Stimulated activated naive CD8-positive, alpha-beta T cell treated with anti-CD3 and anti-CD28 coated beads, Interleukin-15, Interleukin-2, amounts not matched to agents 100 ng/mL and 50 ng/mL, for 24 hours (primary cell): ENCODE measurements around the gene GDF11.

ENCODE experiments used
- H3K27ac Mint-ChIP-seq: one replicate; pipeline ENCODE4 v1.8.0; 2021; ENCODE audit warnings: mild to moderate bottlenecking, mixed read lengths
- H3K27me3 Mint-ChIP-seq: one replicate; pipeline ENCODE4 v1.8.0; 2021; ENCODE audit warnings: mixed read lengths
- H3K36me3 Mint-ChIP-seq: one replicate; pipeline ENCODE4 v1.8.0; 2021; ENCODE audit warnings: low read depth, mixed read lengths
- H3K4me1 Mint-ChIP-seq: one replicate; pipeline ENCODE4 v1.8.0; 2021; ENCODE audit warnings: low read depth, mixed read lengths
- H3K4me3 Mint-ChIP-seq: one replicate; pipeline ENCODE4 v1.8.0; 2021; ENCODE audit warnings: mild to moderate bottlenecking, mixed read lengths
- H3K9me3 Mint-ChIP-seq: one replicate; pipeline ENCODE4 v1.8.0; 2021; ENCODE audit warnings: mixed read lengths

Gene GDF11

GRCh38 chr12:55715833-55716581, 26.9 kb upstream of the GDF11 start, which contains the start of gene BLOC1S1:
Gene BLOC1S1, plus strand, starts transcription at chr12:55716046. Its CDS starts 6 bp downstream, at chr12:55716052.
- H3K36me3 Mint-ChIP-seq: peaks cover 12% of the 10 kb centered on the region
- no peaks in the 10 kb centered on the region for H3K9me3 Mint-ChIP-seq

GRCh38 chr12:55716582-55716957, 26.4 kb upstream of the GDF11 start:
- H3K36me3 Mint-ChIP-seq: peaks cover 12% of the 10 kb centered on the region
- H3K27ac Mint-ChIP-seq: peak overlapping the region; percentile 94
- H3K9me3 Mint-ChIP-seq: no peaks in the 10 kb centered on the region
- peaks cover 36% of the 10 kb centered on the region for H3K4me1 Mint-ChIP-seq
- H3K4me3 Mint-ChIP-seq: peak overlapping the region; percentile 90
- H3K27me3 Mint-ChIP-seq: no peaks in the 10 kb centered on the region

More at GRCh38 chr12:55715833-55716581, 26.9 kb upstream of the GDF11 start, which contains the start of gene BLOC1S1:
- Mint-ChIP-seq H3K4me1 (peaks cover 36% of the 10 kb centered on the region), H3K27me3 (no peaks in the 10 kb centered on the region), H3K27ac (peak within 1 kb of the TSS; percentile 94), H3K4me3 (peak within 1 kb of the TSS; percentile 90)

- Mint-ChIP-seq H3K4me3 (peak overlapping the region; percentile 90), H3K9me3 (no peaks in the 10 kb centered on the region), H3K4me1 (peaks cover 36% of the 10 kb centered on the region), H3K27me3 (no peaks in the 10 kb centered on the region), H3K27ac (peak overlapping the region; percentile 94), H3K36me3 (peaks cover 12% of the 10 kb centered on the region)
These were observed 25.6 kb upstream of the GDF11 start for GRCh38 chr12:55717011-55718007.

- Mint-ChIP-seq H3K4me1 (peaks cover 36% of the 10 kb centered on the region), H3K27me3 (no peaks in the 10 kb centered on the region), H3K36me3 (peaks cover 12% of the 10 kb centered on the region), H3K9me3 (no peaks in the 10 kb centered on the region), H3K27ac (peak overlapping the region; percentile 31), H3K4me3 (peak overlapping the region; percentile 90)
These were observed 24.9 kb upstream of the GDF11 start for GRCh38 chr12:55718015-55718414.

- Mint-ChIP-seq H3K9me3 (no peaks in the 10 kb centered on the region), H3K27me3 (no peaks in the 10 kb centered on the region), H3K27ac (no peak overlapping the region), H3K4me1 (peaks cover 36% of the 10 kb centered on the region), H3K36me3 (peaks cover 12% of the 10 kb centered on the region), H3K4me3 (no peak overlapping the region)
These were observed 24.2 kb upstream of the GDF11 start for GRCh38 chr12:55718624-55719275.

GRCh38 chr12:55719371-55719770, 23.6 kb upstream of the GDF11 start:
- no peak overlapping the region for H3K4me3 Mint-ChIP-seq
- H3K36me3 Mint-ChIP-seq: peaks cover 12% of the 10 kb centered on the region
- H3K27ac Mint-ChIP-seq: no peak overlapping the region

GRCh38 chr12:55720071-55720564, 22.8 kb upstream of the GDF11 start, which contains the start of gene RDH5:
Gene RDH5, plus strand, starts transcription at chr12:55720393. Its CDS starts 792 bp downstream, at chr12:55721185.
- Mint-ChIP-seq H3K27ac (no peak within 1 kb of the TSS), H3K9me3 (no peaks in the 10 kb centered on the region), H3K27me3 (no peaks in the 10 kb centered on the region), H3K36me3 (peaks cover 16% of the 10 kb centered on the region), H3K4me3 (no peak within 1 kb of the TSS), H3K4me1 (peaks cover 39% of the 10 kb centered on the region)

More at GRCh38 chr12:55719371-55719770, 23.6 kb upstream of the GDF11 start:
- H3K9me3 Mint-ChIP-seq: no peaks in the 10 kb centered on the region
- H3K27me3 Mint-ChIP-seq: no peaks in the 10 kb centered on the region
- peaks cover 36% of the 10 kb centered on the region for H3K4me1 Mint-ChIP-seq

GRCh38 chr12:55720894-55721444, 22.0 kb upstream of the GDF11 start:
- Mint-ChIP-seq H3K9me3 (no peaks in the 10 kb centered on the region), H3K27me3 (no peaks in the 10 kb centered on the region), H3K27ac (no peak overlapping the region), H3K36me3 (peaks cover 15% of the 10 kb centered on the region), H3K4me3 (no peak overlapping the region), H3K4me1 (peaks cover 30% of the 10 kb centered on the region)

GRCh38 chr12:55721601-55722213, 21.2 kb upstream of the GDF11 start:
- Mint-ChIP-seq H3K4me1 (peaks cover 27% of the 10 kb centered on the region), H3K4me3 (no peak overlapping the region), H3K27ac (no peak overlapping the region), H3K27me3 (no peaks in the 10 kb centered on the region), H3K9me3 (no peaks in the 10 kb centered on the region), H3K36me3 (peaks cover 17% of the 10 kb centered on the region)

GRCh38 chr12:55722948-55723347, 20.0 kb upstream of the GDF11 start:
- Mint-ChIP-seq H3K4me1 (peaks cover 25% of the 10 kb centered on the region), H3K36me3 (peaks cover 17% of the 10 kb centered on the region), H3K27ac (no peak overlapping the region), H3K9me3 (no peaks in the 10 kb centered on the region), H3K4me3 (no peak overlapping the region), H3K27me3 (no peaks in the 10 kb centered on the region)

GRCh38 chr12:55723516-55724225, 19.3 kb upstream of the GDF11 start:
- H3K27ac Mint-ChIP-seq: no peak overlapping the region
- peaks cover 10% of the 10 kb centered on the region for H3K36me3 Mint-ChIP-seq
- peaks cover 20% of the 10 kb centered on the region for H3K4me1 Mint-ChIP-seq
- H3K9me3 Mint-ChIP-seq: no peaks in the 10 kb centered on the region
- no peaks in the 10 kb centered on the region for H3K27me3 Mint-ChIP-seq
- H3K4me3 Mint-ChIP-seq: no peak overlapping the region

- Mint-ChIP-seq H3K27me3 (no peaks in the 10 kb centered on the region), H3K9me3 (no peaks in the 10 kb centered on the region), H3K36me3 (peaks cover 9% of the 10 kb centered on the region), H3K27ac (no peak overlapping the region), H3K4me3 (no peak overlapping the region), H3K4me1 (peaks cover 20% of the 10 kb centered on the region)
These were observed 18.5 kb upstream of the GDF11 start for GRCh38 chr12:55724226-55724939.

GRCh38 chr12:55724940-55725309, 18.0 kb upstream of the GDF11 start:
- Mint-ChIP-seq H3K36me3 (peaks cover 9% of the 10 kb centered on the region), H3K27me3 (no peaks in the 10 kb centered on the region), H3K27ac (no peak overlapping the region), H3K9me3 (no peaks in the 10 kb centered on the region), H3K4me1 (peaks cover 24% of the 10 kb centered on the region), H3K4me3 (no peak overlapping the region)
